HG02571 (cell line): Measurements from ENCODE around the gene FAM98B.

ENCODE experiments used
- ATAC-seq: cut with Tn5 transposase; IDR thresholded peaks from one replicate; pipeline ENCODE4 v1.9.1; 2021; ENCODE audit warnings: mild to moderate bottlenecking, moderate library complexity; ENCODE audit not compliant: unreplicated experiment

FAM98B gene

DNA sequence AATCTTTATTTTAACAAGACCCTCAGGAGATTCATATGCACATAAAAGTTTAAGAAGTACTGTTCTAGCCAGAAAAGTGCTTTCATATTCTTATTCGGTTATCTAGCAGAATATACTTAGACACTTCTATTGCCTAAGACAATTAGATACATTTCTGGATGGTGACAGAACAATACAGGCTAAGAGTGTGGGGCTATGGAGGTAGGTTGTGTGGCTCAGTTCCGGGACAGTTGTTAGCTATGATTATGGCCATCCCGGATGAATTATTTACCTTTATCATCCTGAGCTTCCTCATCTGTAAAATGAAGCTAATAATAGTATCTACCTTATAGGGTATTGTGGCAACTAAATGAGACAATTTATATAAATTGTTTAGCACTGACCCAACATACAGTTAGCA, 6.6 kb downstream of the FAM98B start:
- no peak for ATAC-seq

DNA sequence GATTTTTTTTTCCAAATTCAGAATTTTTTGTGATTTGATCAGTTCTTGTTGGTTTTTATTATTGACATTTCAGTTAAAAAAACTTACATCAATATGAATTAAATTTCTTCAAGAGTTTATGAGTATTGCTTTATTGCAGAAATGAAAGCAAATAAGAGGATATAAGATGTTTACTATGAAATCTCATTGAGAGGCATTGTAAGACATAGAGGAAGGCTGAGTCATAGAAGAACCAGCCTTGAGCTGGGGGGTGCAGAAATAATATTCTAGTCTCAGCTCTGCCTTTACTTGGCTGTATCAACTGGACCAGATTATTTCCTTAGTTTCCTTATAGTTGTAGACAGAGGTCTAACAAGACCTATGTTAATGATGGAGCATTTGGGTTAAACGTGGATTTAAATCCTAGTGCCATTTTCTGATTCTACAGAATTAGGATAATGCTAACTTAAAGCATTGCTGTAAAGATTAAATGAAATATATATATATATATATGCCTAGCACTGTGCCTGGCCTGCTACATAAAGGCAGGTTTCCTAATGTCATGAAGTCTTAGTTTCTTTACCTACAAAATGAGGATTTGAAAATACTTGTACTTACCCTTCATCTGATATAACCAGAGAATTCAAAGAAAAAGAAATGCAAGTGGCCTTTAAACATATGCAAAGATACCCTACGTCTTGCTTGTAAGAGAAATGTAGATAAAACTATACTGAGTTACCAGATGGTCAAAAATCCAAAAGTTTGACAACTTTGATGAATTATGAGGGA, 7.3 kb downstream of the FAM98B start:
- ATAC-seq, result no peak

DNA sequence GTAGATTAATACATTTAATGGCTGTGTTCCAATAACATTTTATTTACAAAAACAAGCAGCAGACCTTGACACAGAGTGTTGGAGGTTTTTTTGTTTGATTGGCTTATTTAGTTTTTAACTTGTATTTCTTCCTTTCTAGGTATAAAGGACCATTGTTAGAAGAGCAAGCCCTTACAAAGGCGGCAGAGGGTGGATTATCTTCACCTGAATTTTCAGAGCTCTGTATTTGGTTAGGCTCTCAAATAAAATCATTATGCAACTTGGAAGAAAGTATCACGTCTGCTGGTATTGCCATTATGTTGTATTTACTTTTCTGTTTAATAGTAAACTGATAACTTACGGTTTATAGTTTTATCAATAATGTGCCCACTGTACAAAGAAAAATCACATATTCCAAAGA, 10.0 kb downstream of the FAM98B start:
- ATAC-seq, result no peak

DNA sequence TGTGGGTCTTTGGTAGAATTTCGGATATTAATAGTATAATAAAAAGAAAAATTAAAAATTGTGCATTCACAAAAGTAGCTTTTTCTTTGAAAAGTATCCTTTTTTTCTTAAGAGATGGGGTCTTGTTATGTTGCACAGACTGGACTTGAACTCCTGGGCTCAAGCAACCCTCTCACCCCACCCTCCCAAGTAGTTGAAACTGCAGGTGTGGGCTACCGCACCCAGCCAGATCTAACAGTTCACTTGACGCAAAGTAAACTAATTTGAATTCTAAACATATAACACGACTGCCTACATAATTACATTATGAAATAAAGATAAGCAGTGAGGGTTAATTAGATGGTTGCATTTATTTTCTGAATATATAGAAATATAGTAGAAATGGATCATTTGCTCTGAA, 10.7 kb downstream of the FAM98B start:
- no peak for ATAC-seq

DNA sequence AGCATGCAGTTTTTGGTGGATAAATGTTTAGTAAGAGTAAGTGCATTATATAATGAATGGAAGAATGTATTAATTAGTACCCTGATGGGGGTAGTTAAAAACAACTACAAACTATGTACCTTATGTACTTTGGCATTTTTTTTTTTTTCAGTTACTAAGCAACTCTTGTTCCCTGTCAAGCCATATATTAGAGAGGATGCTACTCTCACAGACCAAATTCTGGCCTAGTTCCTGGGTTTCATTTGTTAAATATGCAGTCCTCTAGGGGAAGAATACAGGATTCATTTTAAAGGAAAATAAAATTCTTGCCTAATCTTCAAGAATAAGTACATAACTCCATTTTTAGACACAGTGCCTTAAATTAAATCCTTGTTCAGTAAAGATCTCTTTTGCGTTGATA, 16.9 kb downstream of the FAM98B start:
- ATAC-seq, result no peak

DNA sequence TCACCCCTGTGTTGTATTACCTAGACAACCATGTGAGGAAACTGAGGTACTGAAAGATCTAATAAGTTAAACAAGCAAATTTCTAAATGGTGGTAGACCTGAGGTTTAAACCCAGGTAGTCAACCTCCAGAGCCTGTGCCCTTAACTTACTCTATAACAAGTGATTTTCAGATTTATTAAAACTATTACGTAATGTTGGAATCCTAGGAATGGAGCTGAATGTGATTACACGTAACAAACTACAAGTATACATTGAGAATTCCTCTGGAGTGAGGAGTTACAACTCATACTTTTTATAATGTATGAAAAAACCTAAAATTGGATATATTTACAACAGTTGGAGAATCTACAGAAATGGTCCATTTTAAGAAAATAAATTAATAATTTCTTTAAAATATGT, 18.0 kb downstream of the FAM98B start:
- ATAC-seq, result no peak

DNA sequence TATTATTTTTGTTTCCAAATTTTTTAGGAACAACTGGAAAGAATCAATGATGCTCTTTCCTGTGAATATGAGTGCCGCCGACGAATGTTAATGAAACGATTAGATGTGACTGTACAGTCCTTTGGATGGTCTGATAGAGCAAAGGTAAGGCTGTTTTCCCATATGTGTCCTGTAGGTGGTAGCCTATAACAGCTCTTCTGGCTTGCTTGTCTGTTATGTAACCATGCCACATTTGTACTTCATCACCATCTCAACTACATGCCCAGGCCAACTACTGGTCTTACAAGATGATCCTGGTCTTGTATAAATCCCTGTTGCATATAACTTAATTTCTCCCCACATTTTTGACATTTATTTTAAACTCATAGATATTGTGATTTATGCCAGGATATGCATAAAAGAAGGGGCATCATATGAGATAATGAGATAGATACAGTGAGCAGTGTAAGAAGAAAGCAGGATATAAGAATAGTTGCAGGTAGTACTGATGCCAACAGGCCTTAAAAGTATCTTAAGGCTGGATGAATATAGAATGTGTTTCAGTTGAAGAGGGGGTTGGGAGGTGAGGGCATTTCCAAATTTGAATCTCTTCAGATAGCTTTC, 20.3 kb downstream of the FAM98B start:
- peak; percentile 93 for ATAC-seq

DNA sequence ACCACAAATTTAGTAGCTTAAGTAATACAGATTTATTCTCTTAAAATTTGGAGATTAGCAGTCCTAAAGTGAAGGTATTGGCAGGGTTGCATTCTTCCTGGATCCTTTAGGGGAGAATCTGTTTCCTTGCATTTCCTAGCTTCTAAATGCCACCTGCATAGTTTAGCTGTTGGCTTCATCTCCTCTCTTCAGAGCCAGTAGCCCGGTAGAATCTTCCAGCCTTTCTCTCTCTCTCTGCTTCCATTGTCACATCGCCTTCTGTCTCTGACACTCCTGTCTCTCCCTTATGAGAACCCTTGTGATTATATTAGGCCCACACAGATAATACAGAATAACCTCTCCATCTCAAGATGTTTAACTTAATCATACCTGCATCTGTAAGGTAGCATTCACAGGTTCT, 21.4 kb downstream of the FAM98B start:
- no peak for ATAC-seq

DNA sequence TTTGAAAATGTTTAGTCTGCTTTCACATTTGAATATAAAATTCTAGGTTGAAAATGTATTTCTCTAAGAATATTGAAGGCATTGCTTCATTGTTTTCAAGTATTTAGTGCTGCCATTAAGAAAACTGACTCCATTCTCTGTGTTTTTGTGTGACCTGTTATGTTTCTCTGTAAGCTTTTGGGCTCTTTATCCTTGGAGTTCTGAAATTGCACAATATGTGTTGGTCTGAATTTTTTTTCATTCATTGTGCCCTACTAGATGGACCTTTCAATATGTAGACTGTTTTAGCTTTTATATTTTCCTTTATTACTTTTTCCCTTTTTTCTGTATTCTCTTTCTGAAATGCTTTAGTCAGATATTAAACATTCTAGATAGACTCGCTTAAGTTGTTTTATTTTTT, 22.2 kb downstream of the FAM98B start:
- no peak for ATAC-seq

DNA sequence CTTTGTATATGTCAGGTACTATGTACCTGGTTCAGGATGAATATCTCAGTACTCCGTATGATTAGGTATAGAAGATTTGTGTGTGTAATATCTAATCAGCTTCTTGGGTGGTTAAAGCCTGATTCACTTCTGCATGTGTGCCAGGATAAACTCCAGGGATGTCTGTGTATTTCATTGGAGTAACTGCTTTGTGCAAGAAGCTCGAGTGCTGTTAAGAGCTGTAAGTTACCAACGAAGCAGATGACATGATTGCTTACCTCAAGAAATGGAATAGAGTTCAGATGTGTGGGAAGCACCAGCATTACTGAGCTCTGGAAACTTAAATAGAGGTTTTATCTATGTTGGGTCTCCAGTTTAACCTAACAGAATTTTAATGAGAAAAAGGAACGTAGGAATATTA, 23.7 kb downstream of the FAM98B start:
- ATAC-seq, result no peak

DNA sequence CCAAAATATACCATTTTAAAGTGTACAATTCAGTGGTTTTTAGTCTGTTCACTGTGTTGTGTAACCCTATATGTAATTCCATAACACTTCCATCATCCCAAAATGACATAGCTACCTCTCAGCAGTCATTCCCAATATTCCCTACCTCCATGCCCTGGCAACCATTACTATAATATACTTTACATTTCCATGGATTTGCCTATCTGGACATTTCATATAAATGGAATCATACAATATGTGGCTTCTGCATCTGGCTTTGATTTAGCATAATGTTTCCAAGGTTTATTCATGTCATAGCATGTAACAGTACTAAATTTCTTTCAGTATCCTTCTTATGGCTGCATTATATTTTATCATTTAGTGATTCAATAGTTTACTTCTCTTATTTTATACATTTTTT, 25.3 kb downstream of the FAM98B start:
- no peak for ATAC-seq

DNA sequence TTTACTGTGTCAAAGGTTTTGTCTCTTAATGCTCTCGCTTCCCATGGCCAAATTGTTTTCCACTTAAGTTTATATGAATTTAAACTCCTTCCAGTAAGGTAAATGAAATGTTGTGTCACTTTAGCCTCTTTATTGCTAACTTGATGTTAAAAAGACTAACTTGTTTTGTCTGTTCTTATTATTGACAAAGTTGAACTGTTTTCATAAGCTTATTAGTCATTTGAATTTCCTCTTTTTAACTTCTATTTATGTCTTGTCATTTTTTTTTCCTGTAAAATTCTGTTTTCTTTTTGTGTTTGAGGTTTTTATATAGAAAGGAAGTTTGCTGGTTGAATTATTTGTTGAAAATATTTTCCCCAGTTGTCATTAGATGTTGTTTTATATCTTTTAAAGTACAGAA, 25.8 kb downstream of the FAM98B start:
- no peak for ATAC-seq

DNA sequence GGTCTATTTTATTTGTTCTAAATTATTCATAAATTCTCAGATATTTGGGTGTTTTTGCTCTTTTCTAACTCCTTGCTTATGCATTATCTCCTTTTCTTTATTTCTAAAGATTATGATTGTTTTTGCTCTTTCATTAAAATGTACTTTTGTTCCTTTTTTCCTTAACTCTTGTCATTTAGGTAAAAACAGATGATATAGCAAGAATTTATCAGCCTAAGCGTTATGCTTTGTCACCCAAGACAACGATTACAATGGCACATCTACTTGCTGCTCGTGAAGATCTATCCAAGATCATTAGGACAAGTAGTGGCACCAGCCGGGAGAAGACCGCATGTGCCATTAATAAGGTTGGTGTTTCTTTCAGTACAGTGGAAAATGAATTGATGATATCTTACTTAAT, 27.2 kb downstream of the FAM98B start:
- no peak for ATAC-seq

DNA sequence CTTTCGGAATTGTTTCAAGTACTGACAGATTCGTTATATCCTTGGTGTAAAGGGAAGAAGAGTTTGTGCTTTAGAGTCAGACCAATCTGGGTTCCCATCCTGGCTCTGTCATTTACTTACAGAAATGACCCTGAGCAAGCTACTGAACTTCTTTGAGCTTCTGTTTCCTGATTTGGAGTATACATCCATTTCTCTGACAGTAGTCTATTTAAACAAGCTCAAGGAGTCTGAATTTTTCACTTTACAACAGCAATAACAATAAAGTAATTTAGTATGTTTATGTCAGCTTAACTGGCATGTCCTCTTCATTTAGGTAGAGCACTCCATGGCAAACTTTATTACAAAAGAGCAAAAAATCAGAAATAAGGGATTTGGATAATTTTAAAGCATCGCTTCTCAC, 27.8 kb downstream of the FAM98B start:
- ATAC-seq, result no peak

DNA sequence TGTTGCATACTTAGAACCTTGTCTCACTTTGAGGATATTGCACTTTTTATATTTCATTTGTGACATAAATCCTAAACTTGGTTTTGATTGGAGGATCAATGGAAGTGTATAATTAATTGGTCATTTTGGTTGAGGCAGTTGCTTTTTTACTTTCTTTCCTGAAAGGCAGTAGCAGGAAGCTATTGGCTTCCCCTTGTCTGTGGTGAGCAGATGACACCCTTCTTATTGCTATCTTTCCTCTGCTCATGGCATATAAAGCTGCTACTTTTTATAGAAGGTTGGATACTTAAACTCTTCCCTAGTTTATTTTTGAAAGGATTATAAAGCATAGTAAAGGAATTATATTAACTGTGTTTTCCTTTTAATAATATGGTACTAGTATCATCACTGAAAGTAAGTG, 28.6 kb downstream of the FAM98B start:
- no peak for ATAC-seq

DNA sequence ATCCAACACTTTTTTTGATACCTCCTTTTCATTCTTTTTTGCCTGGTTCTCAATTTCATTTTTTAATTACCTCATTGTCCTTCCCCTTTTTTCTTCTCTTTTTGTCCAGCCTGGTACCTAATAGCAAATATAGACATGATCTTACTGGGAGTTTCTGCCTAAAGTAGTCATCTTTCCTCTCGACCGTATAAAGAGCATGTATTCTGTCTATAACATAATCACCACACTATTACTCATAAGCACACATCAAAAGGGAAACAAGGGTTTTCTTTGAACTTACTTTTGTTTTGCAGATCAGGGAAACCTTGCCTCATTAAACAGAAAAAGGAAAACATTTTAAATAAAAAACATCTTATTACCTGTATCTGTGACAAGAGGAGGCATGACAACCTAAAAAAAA, 33.0 kb downstream of the FAM98B start:
- ATAC-seq, result no peak

DNA sequence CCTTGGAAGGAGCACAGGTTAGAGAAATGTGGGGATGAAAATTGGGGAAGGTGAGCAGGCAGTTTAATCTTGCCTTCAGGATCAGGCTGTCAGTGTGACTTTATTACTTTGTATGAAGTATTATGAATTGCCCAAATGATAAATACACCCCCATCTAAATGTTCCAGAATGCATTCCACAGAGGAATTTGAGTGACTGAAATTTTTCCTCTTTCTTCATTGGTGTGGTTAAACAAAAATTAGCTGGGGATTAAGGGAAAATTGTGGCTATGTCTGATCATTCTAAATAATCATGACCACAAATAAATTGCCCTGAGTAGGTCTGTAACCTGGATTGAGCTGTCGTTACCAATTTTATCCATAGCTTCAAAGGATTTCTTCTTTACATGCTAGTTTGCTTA, 33.5 kb downstream of the FAM98B start:
- no peak for ATAC-seq

DNA sequence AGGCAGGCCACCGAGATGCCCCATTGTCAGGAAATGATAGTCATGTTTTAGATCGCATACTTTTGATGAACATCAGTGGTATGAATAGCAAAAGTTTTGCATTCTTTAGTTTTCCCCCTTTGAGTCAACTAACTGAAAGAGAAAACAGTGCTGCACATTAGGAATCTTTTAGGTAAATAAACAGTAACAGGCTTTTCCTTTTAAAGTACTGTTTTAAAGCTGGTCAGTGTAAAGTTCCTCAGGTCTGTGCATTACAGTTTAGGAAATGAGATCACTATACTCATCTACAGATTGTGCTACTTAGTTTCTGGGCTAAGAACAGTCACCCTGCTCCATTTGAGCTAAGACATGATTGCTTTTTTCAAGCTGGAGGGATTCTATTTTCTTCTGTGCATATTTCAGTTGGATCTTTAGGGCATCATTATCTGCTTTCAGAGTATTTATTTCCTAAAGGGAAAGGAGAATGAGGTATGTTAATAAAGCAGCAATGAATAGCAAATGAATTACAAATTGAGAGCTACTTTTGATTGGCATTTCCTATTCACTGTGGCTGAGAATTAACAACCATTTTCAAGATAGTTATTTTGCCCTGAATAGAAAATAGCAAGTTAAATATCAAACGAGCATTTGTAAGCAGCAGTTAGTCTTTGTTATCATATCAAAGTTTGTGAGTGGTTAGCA, 36.5 kb downstream of the FAM98B start:
- no peak for ATAC-seq

DNA sequence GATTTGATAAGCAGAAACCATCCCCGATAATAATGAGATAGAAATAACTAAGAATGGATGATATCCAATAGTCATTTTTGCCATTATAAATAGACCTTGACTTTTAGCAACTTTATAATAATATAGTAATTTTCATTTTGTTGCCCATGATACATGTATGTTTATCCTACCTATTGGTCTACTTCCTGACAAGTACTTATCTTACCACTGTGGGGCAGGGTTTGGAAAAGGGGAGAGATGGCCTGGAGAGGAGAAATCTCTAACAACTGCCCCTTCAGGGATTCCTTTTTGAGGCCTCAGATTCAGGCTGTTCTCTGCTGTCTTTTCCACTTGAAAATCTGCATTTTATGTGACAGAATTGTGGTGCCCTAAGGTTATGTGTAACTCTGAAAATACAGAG, 42.2 kb downstream of the FAM98B start:
- no peak for ATAC-seq

DNA sequence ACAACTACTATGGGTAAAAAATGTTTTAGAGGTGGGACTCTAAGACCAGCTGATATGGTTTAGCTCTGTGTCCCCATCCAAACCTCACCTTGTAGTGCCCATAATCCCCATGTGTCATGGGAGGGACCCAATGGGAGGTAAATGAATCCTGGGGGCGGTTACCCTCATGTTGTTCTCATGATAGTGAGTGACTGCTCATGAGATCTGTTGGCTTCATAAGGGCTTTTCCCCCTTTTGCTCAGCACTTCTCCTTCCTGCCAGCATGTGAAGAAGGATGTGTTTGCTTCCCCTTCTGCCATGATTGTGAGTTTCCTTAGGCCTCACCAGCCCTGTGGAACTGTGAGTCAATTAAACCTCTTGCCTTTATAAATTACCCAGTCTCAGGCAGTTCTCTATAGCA, 45.7 kb downstream of the FAM98B start:
- no peak for ATAC-seq

DNA sequence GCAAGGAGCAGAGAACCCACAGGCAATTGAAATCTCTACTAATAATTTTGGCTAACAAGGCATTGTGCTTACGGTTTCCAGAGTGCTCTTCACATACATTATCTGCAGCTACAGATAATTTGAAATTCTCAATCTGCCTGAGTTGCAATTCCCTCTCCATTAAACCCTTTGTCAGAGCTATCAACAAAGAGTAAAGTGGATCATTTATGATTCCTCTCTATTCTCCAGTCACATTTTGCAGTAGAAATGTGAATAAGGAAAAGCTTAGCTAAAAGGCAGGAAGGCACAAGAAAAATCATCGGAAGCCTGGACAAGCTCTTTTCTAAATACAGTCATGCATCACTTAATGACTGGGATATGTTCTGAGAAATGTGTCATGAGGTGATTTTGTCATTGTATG, 49.6 kb downstream of the FAM98B start:
- ATAC-seq, result no peak

DNA sequence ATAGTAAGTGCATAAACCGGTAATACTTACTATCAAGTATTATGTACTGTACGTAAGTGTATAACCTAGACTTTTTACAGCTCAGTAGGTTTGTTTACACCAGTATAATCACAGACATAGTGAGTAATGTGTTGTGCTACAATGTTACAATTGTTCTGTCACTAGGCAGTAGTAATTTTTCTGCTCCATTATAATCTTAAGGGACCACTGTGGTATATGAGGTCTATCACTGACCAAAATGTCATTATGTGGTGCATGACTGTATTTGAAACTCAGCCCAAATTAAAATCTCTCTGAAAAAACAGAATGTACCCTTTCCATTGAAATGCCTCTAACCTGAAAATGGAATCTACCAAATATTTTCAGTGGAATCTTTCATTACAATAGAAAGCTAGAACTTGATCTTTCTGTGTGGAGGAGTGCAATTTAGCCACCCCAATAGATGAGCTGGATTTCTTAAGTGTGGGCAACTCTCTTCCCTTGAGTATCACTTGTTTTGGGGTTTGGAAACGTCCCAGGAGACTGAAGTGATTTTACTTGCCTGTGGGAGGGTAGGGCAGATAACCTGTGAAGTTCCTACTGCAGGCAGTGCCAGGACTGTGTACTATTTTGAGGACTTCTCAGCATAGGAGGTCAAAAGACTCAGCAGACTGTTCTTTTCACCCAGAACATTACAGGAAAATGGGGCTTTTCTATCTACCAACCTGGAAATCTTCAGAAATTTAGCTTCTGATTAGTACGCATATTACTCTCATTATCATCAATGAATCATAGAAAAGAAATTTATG, 50.9 kb downstream of the FAM98B start:
- ATAC-seq, result no peak
